Smooth muscle cell of the pulmonary artery (primary cell): ENCODE data around the gene RNF138. TPM values are rescaled to one million over a fixed set of nuclear protein-coding genes. Genes with fewer than 3 reads are reported as not detected.

Experiments used
- total RNA-seq: library from RNA; depleted of rRNA; stranded (reverse); fragments of >200 nt; gene quantifications from 2 replicates; pipeline ENCODE4 v1.2.3, GENCODE V29; 2014

The RNF138 gene, protein sequence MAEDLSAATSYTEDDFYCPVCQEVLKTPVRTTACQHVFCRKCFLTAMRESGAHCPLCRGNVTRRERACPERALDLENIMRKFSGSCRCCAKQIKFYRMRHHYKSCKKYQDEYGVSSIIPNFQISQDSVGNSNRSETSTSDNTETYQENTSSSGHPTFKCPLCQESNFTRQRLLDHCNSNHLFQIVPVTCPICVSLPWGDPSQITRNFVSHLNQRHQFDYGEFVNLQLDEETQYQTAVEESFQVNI
- total RNA-seq = 17.3 and 22.0 TPM in 2 replicates

DNA sequence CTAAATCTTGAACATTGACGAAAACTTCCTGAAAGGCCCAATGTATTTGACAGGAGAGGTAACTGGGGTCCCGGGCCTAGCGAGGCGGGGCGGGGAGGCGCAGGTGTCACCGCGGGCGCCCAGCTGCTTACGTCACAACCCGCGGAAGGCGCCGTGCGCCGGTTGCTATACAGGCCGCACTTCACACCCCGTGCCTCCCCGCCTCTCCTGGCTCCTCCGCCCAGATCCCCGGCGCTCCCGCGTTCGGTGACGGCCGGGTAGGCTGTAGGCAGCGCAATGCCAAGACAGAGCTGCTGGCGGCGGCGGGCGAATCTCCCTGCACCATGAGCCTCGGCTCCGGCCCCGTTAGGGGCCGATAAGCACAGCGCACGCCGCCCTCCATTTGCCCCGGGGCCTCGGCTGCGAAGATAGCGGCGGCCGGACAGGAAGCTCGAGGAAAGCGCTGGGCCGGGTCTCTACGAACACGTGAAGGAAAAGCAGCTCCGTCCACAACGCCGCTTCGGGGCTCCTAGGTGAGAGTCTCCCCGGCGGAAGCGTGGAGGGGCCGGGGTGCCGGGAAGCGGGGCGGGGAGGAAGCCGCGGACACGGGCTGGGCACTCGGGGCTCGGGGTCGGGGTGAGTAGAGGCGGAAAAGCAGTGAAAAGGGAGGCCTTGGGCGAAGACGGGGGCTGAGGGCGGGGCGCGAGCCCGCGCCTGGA, at the start of gene RNF138:
TSS of gene RNF138 (plus strand) at position 151 of the 698 bp plus-strand sequence. CDS start 903 bp downstream, outside the sequence.

Other genes with a start within 250 kb of the RNF138 start
- 55.4 and 68.0 TPM in 2 replicates for gene TRAPPC8, start 148.7 kb upstream of the RNF138 start, total RNA-seq
- 0.13 and 0.69 TPM in 2 replicates for gene RNF125, start 73.0 kb upstream of the RNF138 start, total RNA-seq
- 0.07 TPM in 1 of 2 replicates, not detected in the other for gene MEP1B, start 98.2 kb downstream of the RNF138 start, total RNA-seq